GM12891 (cell line): ENCODE data around the gene SCNN1A. TPM values are rescaled to one million over a fixed set of nuclear protein-coding genes. Genes with fewer than 3 reads are reported as not detected.

ENCODE experiments used
- DNase-seq: peaks from one replicate; pipeline ENCODE4 v3.0.0; 2011; ENCODE audit warnings: low spot score; ENCODE audit not compliant: insufficient read length
- FAIRE-seq: peaks from 2 replicates; lab custom pipeline; 2011; peaks lifted over from hg19 to GRCh38; lab: Jason Lieb, UNC
- PAX5 ChIP-seq: IDR thresholded peaks from 2 replicates; pipeline ENCODE4 v1.6.1; 2011; ENCODE audit warnings: low read length, moderate library complexity, mild to moderate bottlenecking; ENCODE audit not compliant: insufficient read depth, severe bottlenecking
- POLR2A ChIP-seq: IDR thresholded peaks from 2 replicates; pipeline ENCODE4 v1.6.1; 2011; ENCODE audit warnings: low read depth, low read length, control low read depth
- POLR2AphosphoS5 ChIP-seq: IDR thresholded peaks from 2 replicates; pipeline ENCODE4 v1.6.1; 2011; ENCODE audit warnings: low read depth, low read length, control low read depth
- POU2F2 ChIP-seq: IDR thresholded peaks from 2 replicates; pipeline ENCODE4 v1.6.1; 2011; ENCODE audit warnings: low read depth, mild to moderate bottlenecking, control low read depth, low read length, moderate library complexity
- SPI1 ChIP-seq: IDR thresholded peaks from 2 replicates; pipeline ENCODE4 v1.6.1; 2011; ENCODE audit warnings: low read depth, low read length, control low read depth
- TAF1 ChIP-seq: IDR thresholded peaks from 2 replicates; pipeline ENCODE4 v1.6.1; 2011; ENCODE audit warnings: low read depth, low read length, control low read depth
- polyA plus RNA-seq: library from polyadenylated mRNA; unstranded; fragments of >200 nt; gene quantifications from one replicate; pipeline ENCODE4 v1.2.1, GENCODE V29; 2012; ENCODE audit warnings: low read depth, missing spikeins, inconsistent platforms; ENCODE audit not compliant: missing spikeins

Gene SCNN1A
- 0.12 TPM for polyA plus RNA-seq

GRCh38 chr12:6375269-6376078 is at the start of gene SCNN1A:
Gene SCNN1A, minus strand, starts transcription at chr12:6375563. Its CDS starts 780 bp downstream, at chr12:6374783.
- FAIRE-seq (no peak), DNase-seq (no peak)
- TF ChIP-seq SPI1 = no peak

- FAIRE-seq = no peak
- TF ChIP-seq TAF1 (no peak), PAX5 (no peak), SPI1 (no peak), POLR2A (no peak), POU2F2 (no peak), POLR2AphosphoS5 (no peak)
- DNase-seq = no peak
These were observed 49.5 kb upstream of the SCNN1A start for GRCh38 chr12:6424866-6425265.

- DNase-seq (no peak), FAIRE-seq (no peak)
- TF ChIP-seq POU2F2 (no peak), SPI1 (no peak), TAF1 (no peak), POLR2AphosphoS5 (no peak), POLR2A (no peak), PAX5 (no peak)
These were observed 48.6 kb upstream of the SCNN1A start for GRCh38 chr12:6424008-6424347.

GRCh38 chr12:6423267-6424007 is 48.1 kb upstream of the SCNN1A start:
- TF ChIP-seq POLR2AphosphoS5 (no peak), SPI1 (no peak), POU2F2 (no peak)
- peak; percentile 56 for DNase-seq
- FAIRE-seq = peak; percentile 94

- FAIRE-seq = no peak
- no peak for TF ChIP-seq POLR2AphosphoS5
- TF ChIP-seq TAF1 = no peak
- no peak for TF ChIP-seq POU2F2
- TF ChIP-seq PAX5 = no peak
- TF ChIP-seq SPI1 = no peak
- no peak for TF ChIP-seq POLR2A
- DNase-seq = no peak
These were observed 45.0 kb upstream of the SCNN1A start for GRCh38 chr12:6420364-6420763.

- no peak for FAIRE-seq
- DNase-seq = no peak
- no peak for TF ChIP-seq PAX5
- TF ChIP-seq POU2F2 = no peak
These were observed 43.4 kb upstream of the SCNN1A start for GRCh38 chr12:6418796-6419195.

GRCh38 chr12:6416596-6416995 is 41.2 kb upstream of the SCNN1A start:
- TF ChIP-seq TAF1 (no peak), SPI1 (peak; percentile 78)
- FAIRE-seq (peak; percentile 65), DNase-seq (no peak)

- no peak for DNase-seq
- TF ChIP-seq SPI1 = no peak
- no peak for TF ChIP-seq PAX5
- no peak for TF ChIP-seq TAF1
- no peak for TF ChIP-seq POLR2A
- TF ChIP-seq POU2F2 = no peak
- no peak for TF ChIP-seq POLR2AphosphoS5
- FAIRE-seq = no peak
These were observed 32.0 kb upstream of the SCNN1A start for GRCh38 chr12:6407236-6407954.

- FAIRE-seq = no peak
- DNase-seq = no peak
- TF ChIP-seq POLR2A (no peak), TAF1 (no peak), POLR2AphosphoS5 (no peak), PAX5 (no peak)
These were observed 30.6 kb upstream of the SCNN1A start for GRCh38 chr12:6405963-6406362.

- no peak for DNase-seq
- FAIRE-seq = no peak
- TF ChIP-seq POLR2AphosphoS5 (no peak), TAF1 (no peak), PAX5 (no peak), POU2F2 (no peak), SPI1 (no peak), POLR2A (no peak)
These were observed 29.0 kb upstream of the SCNN1A start for GRCh38 chr12:6404390-6404789.
